NCI-H1105 (cell line): ENCODE results near the gene KDM6A.
"Not testable (repeated sequence)": the region's sequence is repeated elsewhere in the genome, so short reads cannot be mapped to it uniquely, and the experiment has no call there.

Source experiments
- DNase-seq: peaks from one replicate; lab custom pipeline; 2025; lab: John Stamatoyannopoulos, UW

KDM6A gene

GRCh38 chrX:44890247-44890646, 17.3 kb downstream of the KDM6A start:
- no peak for DNase-seq

- DNase-seq = not testable (repeated sequence)
Observed at GRCh38 chrX:44890687-44891086, 17.7 kb downstream of the KDM6A start.

- DNase-seq = no peak
Observed at GRCh38 chrX:44891642-44892041, 18.7 kb downstream of the KDM6A start.

- no peak for DNase-seq
Observed at GRCh38 chrX:44896876-44897186, 23.8 kb downstream of the KDM6A start.

- no peak for DNase-seq
Observed at GRCh38 chrX:44897539-44897938, 24.6 kb downstream of the KDM6A start.

- DNase-seq = peak; percentile 21
Observed at GRCh38 chrX:44898411-44899221, 25.6 kb downstream of the KDM6A start.

- DNase-seq = no peak
Observed at GRCh38 chrX:44899946-44900345, 27.0 kb downstream of the KDM6A start.

GRCh38 chrX:44903107-44903506, 30.1 kb downstream of the KDM6A start:
- DNase-seq = no peak

GRCh38 chrX:44903830-44904530, 31.0 kb downstream of the KDM6A start:
- DNase-seq = no peak

- no peak for DNase-seq
Observed at GRCh38 chrX:44904542-44905115, 31.6 kb downstream of the KDM6A start.

GRCh38 chrX:44906041-44906440, 33.1 kb downstream of the KDM6A start:
- DNase-seq = no peak

GRCh38 chrX:44906542-44906941, 33.6 kb downstream of the KDM6A start:
- no peak for DNase-seq

GRCh38 chrX:44908153-44908552, 35.2 kb downstream of the KDM6A start:
- no peak for DNase-seq

GRCh38 chrX:44908827-44909226, 35.8 kb downstream of the KDM6A start:
- DNase-seq = no peak

GRCh38 chrX:44910508-44910907, 37.5 kb downstream of the KDM6A start:
- DNase-seq = not testable (repeated sequence)

- not testable (repeated sequence) for DNase-seq
Observed at GRCh38 chrX:44911074-44911600, 38.1 kb downstream of the KDM6A start.

- no peak for DNase-seq
Observed at GRCh38 chrX:44913656-44914531, 40.9 kb downstream of the KDM6A start.

GRCh38 chrX:44914532-44915198, 41.7 kb downstream of the KDM6A start:
- no peak for DNase-seq

GRCh38 chrX:44915361-44915868, 42.4 kb downstream of the KDM6A start:
- no peak for DNase-seq

- no peak for DNase-seq
Observed at GRCh38 chrX:44918722-44919121, 45.7 kb downstream of the KDM6A start.

GRCh38 chrX:44922980-44923379, 50.0 kb downstream of the KDM6A start:
- DNase-seq = no peak
